ENCODE results near the gene SMPDL3B. TPM values are rescaled to one million over a fixed set of nuclear protein-coding genes. Genes with fewer than 3 reads are reported as not detected.
A peak's percentile ranks its signal among the peaks of the same experiment; 100 is the strongest.

SMPDL3B gene
- total and polyA plus RNA-seq, 5 donors from 2014 or later, result 0.24 to 0.50 (median 0.32) TPM; not detected in 2

DNA sequence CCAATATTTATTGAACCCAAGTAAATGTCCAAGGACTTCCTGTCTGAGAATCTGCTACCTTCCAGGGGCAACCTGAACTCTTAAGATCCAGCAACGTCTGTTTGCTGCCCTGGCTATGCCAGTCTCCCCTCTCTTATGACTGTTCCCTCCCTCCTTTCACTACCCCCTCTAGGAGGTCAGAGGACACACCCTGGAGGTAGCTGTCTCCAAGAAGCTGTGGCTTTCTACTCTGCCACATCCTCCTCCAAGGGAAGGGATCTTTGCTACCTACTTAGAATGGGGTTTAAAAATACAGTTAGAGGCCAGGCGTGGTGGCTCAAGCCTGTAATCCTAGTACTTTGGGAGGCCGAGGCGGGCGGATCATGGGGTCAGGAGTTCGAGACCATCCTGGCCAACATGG lies 3.6 kb upstream of the SMPDL3B start:
- Mint-ChIP-seq H3K4me1 (peaks cover 0 to 12% (median 8%) of the 10 kb centered on the region in 4 donors), H3K36me3 (no peaks in the 10 kb centered on the region), H3K9me3 (peaks cover 0 to 3% (median 0%) of the 10 kb centered on the region in 7 donors), H3K27me3 (peaks cover 50% of the 10 kb centered on the region), H3K27ac (peak overlapping the region in 1 of 3 donors; percentile 42), H3K4me3 (no peak overlapping the region)
- no peak overlapping the region for H3K27ac ChIP-seq (ENCODE audit: insufficient read depth, low read length, poor library complexity, severe bottlenecking)
- DNase-seq (peak in 1 of 3 donors; percentile 34), ATAC-seq (ENCODE audit: low read depth in 2 of 2) (no peak)
- H3K4me3 ChIP-seq (ENCODE audit: low read depth, low read length), result no peak overlapping the region
- H3K4me1 ChIP-seq (ENCODE audit: control insufficient read depth, insufficient read depth, low read length, poor library complexity, severe bottlenecking), result peaks cover 10% of the 10 kb centered on the region
- peaks cover 7% of the 10 kb centered on the region for H3K27me3 ChIP-seq (ENCODE audit: control insufficient read depth, insufficient read depth, low read length)
- no peaks in the 10 kb centered on the region for H3K9me3 ChIP-seq (ENCODE audit: control insufficient read depth in 2 of 2, low read length in 2 of 2)
- no peaks in the 10 kb centered on the region for H3K36me3 ChIP-seq (ENCODE audit: control insufficient read depth, insufficient read depth, low read length)

DNA sequence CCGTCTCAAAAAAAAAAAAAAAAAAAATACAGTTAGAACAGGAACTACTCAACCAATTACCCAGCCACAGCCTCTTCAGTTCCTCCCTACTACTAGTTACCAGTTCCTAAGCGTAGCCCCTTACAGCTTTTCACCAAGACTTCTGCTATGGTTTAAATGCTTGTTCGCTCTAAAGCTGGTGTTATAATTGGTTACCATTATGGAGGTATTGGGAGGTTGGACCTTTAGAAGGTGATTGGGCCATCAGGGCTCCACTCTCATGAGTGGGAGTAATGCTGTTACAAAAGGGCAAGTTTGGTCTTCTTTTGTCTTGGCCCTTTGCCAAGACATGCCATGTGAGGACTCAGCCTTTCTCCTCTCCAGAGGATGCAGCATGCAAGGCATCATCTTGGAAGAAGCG lies 3.0 kb upstream of the SMPDL3B start:
- Histone ChIP-seq H3K27me3 (ENCODE audit: control insufficient read depth, insufficient read depth, low read length) (peaks cover 5% of the 10 kb centered on the region), H3K4me1 (ENCODE audit: control insufficient read depth, insufficient read depth, low read length, poor library complexity, severe bottlenecking) (peaks cover 10% of the 10 kb centered on the region), H3K4me3 (ENCODE audit: low read depth, low read length) (no peak overlapping the region), H3K27ac (ENCODE audit: insufficient read depth, low read length, poor library complexity, severe bottlenecking) (no peak overlapping the region), H3K36me3 (ENCODE audit: control insufficient read depth, insufficient read depth, low read length) (no peaks in the 10 kb centered on the region), H3K9me3 (ENCODE audit: control insufficient read depth in 2 of 2, low read length in 2 of 2) (no peaks in the 10 kb centered on the region)
- Mint-ChIP-seq H3K4me1 (peaks cover 0 to 12% (median 8%) of the 10 kb centered on the region in 4 donors), H3K4me3 (no peak overlapping the region), H3K9me3 (peaks cover 0 to 2% (median 0%) of the 10 kb centered on the region in 7 donors), H3K27ac (no peak overlapping the region), H3K36me3 (no peaks in the 10 kb centered on the region), H3K27me3 (peaks cover 49% of the 10 kb centered on the region)
- DNase-seq (no peak), ATAC-seq (ENCODE audit: low read depth in 2 of 2) (no peak)

DNA sequence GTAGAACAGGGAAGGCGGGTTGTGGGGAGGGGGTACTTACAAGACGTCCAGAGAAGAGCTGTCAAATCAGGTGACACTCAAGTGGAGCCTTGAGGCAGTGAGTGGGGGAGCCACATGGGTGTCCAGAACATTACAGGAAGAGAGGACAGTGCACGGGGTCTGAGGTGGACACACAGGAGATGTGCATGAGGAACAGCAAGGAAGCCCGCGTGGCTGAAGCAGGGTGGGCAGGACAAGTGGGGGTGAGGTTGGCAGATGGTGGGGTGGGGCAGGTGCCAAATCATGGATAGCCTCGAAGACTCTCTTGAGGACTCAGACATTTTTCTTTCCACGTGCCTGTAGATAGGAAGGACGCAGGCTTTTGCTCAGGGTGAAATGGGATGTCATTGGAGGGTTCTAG lies 921 bp downstream of the SMPDL3B start:
- H3K4me1 Mint-ChIP-seq, result peaks cover 7 to 26% (median 14%) of the 10 kb centered on the region in 4 donors
- Histone ChIP-seq H3K36me3 (ENCODE audit: control insufficient read depth, insufficient read depth, low read length) (no peaks in the 10 kb centered on the region), H3K27ac (ENCODE audit: insufficient read depth, low read length, poor library complexity, severe bottlenecking) (no peak overlapping the region), H3K27me3 (ENCODE audit: control insufficient read depth, insufficient read depth, low read length) (peaks cover 5% of the 10 kb centered on the region), H3K4me1 (ENCODE audit: control insufficient read depth, insufficient read depth, low read length, poor library complexity, severe bottlenecking) (peaks cover 14% of the 10 kb centered on the region), H3K9me3 (ENCODE audit: control insufficient read depth in 2 of 2, low read length in 2 of 2) (no peaks in the 10 kb centered on the region), H3K4me3 (ENCODE audit: low read depth, low read length) (no peak overlapping the region)
- H3K27ac Mint-ChIP-seq, result no peak overlapping the region
- no peak for DNase-seq
- H3K36me3 Mint-ChIP-seq, result no peaks in the 10 kb centered on the region
- no peak for ATAC-seq (ENCODE audit: low read depth in 2 of 2)
- peaks cover 43% of the 10 kb centered on the region for H3K27me3 Mint-ChIP-seq
- H3K4me3 Mint-ChIP-seq, result no peak overlapping the region
- no peaks in the 10 kb centered on the region for H3K9me3 Mint-ChIP-seq

- H3K27ac Mint-ChIP-seq, result no peak overlapping the region
- no peaks in the 10 kb centered on the region for H3K36me3 ChIP-seq (ENCODE audit: control insufficient read depth, insufficient read depth, low read length)
- no peak for ATAC-seq (ENCODE audit: low read depth in 2 of 2)
- H3K27me3 Mint-ChIP-seq, result peaks cover 43% of the 10 kb centered on the region
- no peak overlapping the region for H3K4me3 ChIP-seq (ENCODE audit: low read depth, low read length)
- H3K4me1 ChIP-seq (ENCODE audit: control insufficient read depth, insufficient read depth, low read length, poor library complexity, severe bottlenecking), result peaks cover 14% of the 10 kb centered on the region
- peaks cover 8 to 31% (median 18%) of the 10 kb centered on the region in 4 donors for H3K4me1 Mint-ChIP-seq
- no peaks in the 10 kb centered on the region for H3K9me3 Mint-ChIP-seq
- peaks cover 5% of the 10 kb centered on the region for H3K27me3 ChIP-seq (ENCODE audit: control insufficient read depth, insufficient read depth, low read length)
- H3K27ac ChIP-seq (ENCODE audit: insufficient read depth, low read length, poor library complexity, severe bottlenecking), result no peak overlapping the region
- DNase-seq, result no peak
- no peaks in the 10 kb centered on the region for H3K36me3 Mint-ChIP-seq
- H3K4me3 Mint-ChIP-seq, result no peak overlapping the region
- no peaks in the 10 kb centered on the region for H3K9me3 ChIP-seq (ENCODE audit: control insufficient read depth in 2 of 2, low read length in 2 of 2)
Measured at GRCh38 chr1:27936370-27936769, 1.6 kb downstream of the SMPDL3B start.

GRCh38 chr1:27937524-27937836 lies 2.7 kb downstream of the SMPDL3B start:
- no peak overlapping the region for H3K27ac Mint-ChIP-seq
- H3K36me3 Mint-ChIP-seq, result no peaks in the 10 kb centered on the region
- DNase-seq (no peak), ATAC-seq (ENCODE audit: low read depth in 2 of 2) (no peak)
- Histone ChIP-seq H3K9me3 (ENCODE audit: control insufficient read depth in 2 of 2, low read length in 2 of 2) (no peaks in the 10 kb centered on the region), H3K4me1 (ENCODE audit: control insufficient read depth, insufficient read depth, low read length, poor library complexity, severe bottlenecking) (peaks cover 14% of the 10 kb centered on the region), H3K36me3 (ENCODE audit: control insufficient read depth, insufficient read depth, low read length) (no peaks in the 10 kb centered on the region), H3K27me3 (ENCODE audit: control insufficient read depth, insufficient read depth, low read length) (peaks cover 5% of the 10 kb centered on the region), H3K27ac (ENCODE audit: insufficient read depth, low read length, poor library complexity, severe bottlenecking) (no peak overlapping the region), H3K4me3 (ENCODE audit: low read depth, low read length) (no peak overlapping the region)
- no peak overlapping the region for H3K4me3 Mint-ChIP-seq
- H3K4me1 Mint-ChIP-seq, result peaks cover 8 to 37% (median 19%) of the 10 kb centered on the region in 4 donors
- peaks cover 35% of the 10 kb centered on the region for H3K27me3 Mint-ChIP-seq
- no peaks in the 10 kb centered on the region for H3K9me3 Mint-ChIP-seq

DNA sequence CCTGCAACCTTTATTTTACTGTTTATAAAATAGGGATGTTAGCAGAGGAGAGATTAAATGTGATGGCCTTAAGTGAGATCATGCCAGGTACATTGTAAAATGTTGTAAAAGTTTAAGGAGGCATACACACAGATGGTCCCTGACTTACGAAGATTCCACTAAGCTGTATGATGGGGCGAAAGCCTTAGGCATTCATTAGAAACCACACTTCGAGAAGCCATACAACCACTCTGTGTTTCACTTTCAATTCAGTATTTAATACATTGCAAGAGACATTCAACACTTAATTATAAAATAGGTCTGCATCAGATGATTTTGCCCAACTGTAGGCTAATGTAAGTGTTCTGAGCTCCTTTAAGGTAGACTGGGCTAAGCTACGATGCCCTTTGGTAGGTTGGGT lies 3.7 kb downstream of the SMPDL3B start:
- Histone ChIP-seq H3K4me1 (ENCODE audit: control insufficient read depth, insufficient read depth, low read length, poor library complexity, severe bottlenecking) (peaks cover 23% of the 10 kb centered on the region), H3K36me3 (ENCODE audit: control insufficient read depth, insufficient read depth, low read length) (no peaks in the 10 kb centered on the region), H3K9me3 (ENCODE audit: control insufficient read depth in 2 of 2, low read length in 2 of 2) (no peaks in the 10 kb centered on the region), H3K4me3 (ENCODE audit: low read depth, low read length) (peak overlapping the region; percentile 26), H3K27me3 (ENCODE audit: control insufficient read depth, insufficient read depth, low read length) (peaks cover 5% of the 10 kb centered on the region), H3K27ac (ENCODE audit: insufficient read depth, low read length, poor library complexity, severe bottlenecking) (no peak overlapping the region)
- Mint-ChIP-seq H3K36me3 (no peaks in the 10 kb centered on the region), H3K27me3 (peaks cover 33% of the 10 kb centered on the region), H3K27ac (peak overlapping the region in 1 of 3 donors; percentile 6), H3K4me3 (no peak overlapping the region), H3K9me3 (no peaks in the 10 kb centered on the region), H3K4me1 (peaks cover 8 to 46% (median 26%) of the 10 kb centered on the region in 4 donors)
- ATAC-seq (ENCODE audit: low read depth in 2 of 2) (no peak), DNase-seq (no peak)

GRCh38 chr1:27940297-27940696 lies 5.5 kb downstream of the SMPDL3B start:
- DNase-seq (peak; percentile 43 to 84 (median 74)), ATAC-seq (ENCODE audit: low read depth in 2 of 2) (peak; percentile 77 to 80)
- Mint-ChIP-seq H3K9me3 (no peaks in the 10 kb centered on the region), H3K4me3 (no peak overlapping the region), H3K27ac (peak overlapping the region; percentile 90 to 93 (median 91)), H3K27me3 (peaks cover 16% of the 10 kb centered on the region), H3K4me1 (peaks cover 8 to 53% (median 26%) of the 10 kb centered on the region in 4 donors), H3K36me3 (no peaks in the 10 kb centered on the region)
- Histone ChIP-seq H3K27me3 (ENCODE audit: control insufficient read depth, insufficient read depth, low read length) (no peaks in the 10 kb centered on the region), H3K9me3 (ENCODE audit: control insufficient read depth in 2 of 2, low read length in 2 of 2) (no peaks in the 10 kb centered on the region), H3K27ac (ENCODE audit: insufficient read depth, low read length, poor library complexity, severe bottlenecking) (peak overlapping the region; percentile 35), H3K4me3 (ENCODE audit: low read depth, low read length) (no peak overlapping the region), H3K4me1 (ENCODE audit: control insufficient read depth, insufficient read depth, low read length, poor library complexity, severe bottlenecking) (peaks cover 23% of the 10 kb centered on the region), H3K36me3 (ENCODE audit: control insufficient read depth, insufficient read depth, low read length) (no peaks in the 10 kb centered on the region)

GRCh38 chr1:27940870-27941560 lies 6.2 kb downstream of the SMPDL3B start:
- DNase-seq (no peak), ATAC-seq (ENCODE audit: low read depth in 2 of 2) (no peak)
- Mint-ChIP-seq H3K4me1 (peaks cover 8 to 54% (median 23%) of the 10 kb centered on the region in 4 donors), H3K9me3 (no peaks in the 10 kb centered on the region), H3K27ac (peak overlapping the region; percentile 48 to 91 (median 90)), H3K4me3 (no peak overlapping the region), H3K36me3 (no peaks in the 10 kb centered on the region), H3K27me3 (peaks cover 11% of the 10 kb centered on the region)
- no peaks in the 10 kb centered on the region for H3K27me3 ChIP-seq (ENCODE audit: control insufficient read depth, insufficient read depth, low read length)
- H3K4me3 ChIP-seq (ENCODE audit: low read depth, low read length), result no peak overlapping the region
- no peaks in the 10 kb centered on the region for H3K36me3 ChIP-seq (ENCODE audit: control insufficient read depth, insufficient read depth, low read length)
- no peaks in the 10 kb centered on the region for H3K9me3 ChIP-seq (ENCODE audit: control insufficient read depth in 2 of 2, low read length in 2 of 2)
- H3K27ac ChIP-seq (ENCODE audit: insufficient read depth, low read length, poor library complexity, severe bottlenecking), result peak overlapping the region; percentile 35
- H3K4me1 ChIP-seq (ENCODE audit: control insufficient read depth, insufficient read depth, low read length, poor library complexity, severe bottlenecking), result peaks cover 20% of the 10 kb centered on the region

All from CD4-positive, CD25-positive, alpha-beta regulatory T cell (primary cell).